HepG2 (cell line): Measurements from ENCODE around the gene SSNA1. TPM values are rescaled to one million over a fixed set of nuclear protein-coding genes. Genes with fewer than 3 reads are reported as not detected.

ENCODE experiments used
- AFF4 ChIP-seq: sonication (generic); formaldehyde crosslinking; IDR thresholded peaks from 2 replicates; pipeline ENCODE4 v1.4.0; 2020; ENCODE audit warnings: missing genetic modification reagents
- ARID4A ChIP-seq: sonication (generic); formaldehyde crosslinking; IDR thresholded peaks from 2 replicates; pipeline ENCODE4 v1.5.0; 2020; ENCODE audit warnings: mild to moderate bottlenecking, missing genetic modification reagents, borderline replicate concordance
- POLR2AphosphoS2 ChIP-seq: IDR thresholded peaks from 2 replicates; pipeline ENCODE4 v1.6.1; 2011; ENCODE audit warnings: low read depth, low read length, improper control_type of control experiment
- ZBTB39 ChIP-seq: sonication (generic); formaldehyde crosslinking; IDR thresholded peaks from 2 replicates; pipeline ENCODE4 v1.5.0; 2020; ENCODE audit warnings: missing genetic modification reagents
- ZFP36L2 ChIP-seq: sonication (generic); formaldehyde crosslinking; IDR thresholded peaks from 2 replicates; pipeline ENCODE4 v1.4.0; 2020; ENCODE audit warnings: missing genetic modification reagents
- ZNF143 ChIP-seq: sonication (generic); formaldehyde crosslinking; IDR thresholded peaks from 2 replicates; pipeline ENCODE4 v1.4.0; 2020; ENCODE audit warnings: missing genetic modification reagents
- ZNF224 ChIP-seq: sonication (generic); formaldehyde crosslinking; IDR thresholded peaks from 2 replicates; pipeline ENCODE4 v1.5.0; 2020; ENCODE audit warnings: mild to moderate bottlenecking, missing genetic modification reagents
- ZNF280D ChIP-seq: sonication (generic); formaldehyde crosslinking; IDR thresholded peaks from 2 replicates; pipeline ENCODE4 v1.5.1; 2020; ENCODE audit warnings: mild to moderate bottlenecking, missing genetic modification reagents
- ZNF34 ChIP-seq: sonication (generic); formaldehyde crosslinking; IDR thresholded peaks from 2 replicates; pipeline ENCODE4 v1.4.0; 2020; ENCODE audit warnings: mild to moderate bottlenecking, missing genetic modification reagents, borderline replicate concordance
- ZNF850 ChIP-seq: sonication (generic); formaldehyde crosslinking; conservative IDR thresholded peaks from 2 replicates; pipeline ENCODE4 v1.9.0; 2021; ENCODE audit warnings: mild to moderate bottlenecking, missing genetic modification reagents
- polyA plus RNA-seq, 8 experiments: library from polyadenylated mRNA; depleted of rRNA in 3 of 8; stranded (reverse) in 7 of 8; unstranded in 1 of 8; fragments of >200 nt; fragmentation: Illumina TruSeq in 4 of 8; extraction: Trizol in 4 of 8; gene quantifications; 2 replicates each; pipeline versions ENCODE4 v1.2.1 to v1.2.3, GENCODE V29; 2011 to 2016; ENCODE audit warnings: low read depth in 4 of 8, missing spikeins in 1 of 8, mixed read lengths in 1 of 8; ENCODE audit not compliant: insufficient read depth in 1 of 8
- total RNA-seq, 5 experiments: library from RNA; depleted of rRNA; stranded (reverse); fragments of >200 nt; fragmentation: Illumina TruSeq; extraction: Trizol; gene quantifications; 2 replicates each; pipeline ENCODE4 v1.2.3, GENCODE V29; 2016; ENCODE audit warnings: low read depth in 1 of 5

SSNA1 gene
- total and polyA plus RNA-seq, 2 of the 13 experiments (the other 11 are each of a cell fraction or from before 2014, with no cell fraction given), result 35.9 to 49.4 TPM

- TF ChIP-seq ARID4A (peak; percentile 85; the same call in 1 of the 2 replicates), ZNF850 (CRISPR knock-in tag) (no peak), POLR2AphosphoS2 (no peak), ZFP36L2 (CRISPR knock-in tag) (no peak), ZNF143 (CRISPR knock-in tag) (0 out of 2 replicates have a peak, but pooled peaks have one; percentile 10), ZBTB39 (CRISPR knock-in tag) (peak; percentile 36; the same call in 1 of the 2 replicates), ZNF34 (CRISPR knock-in tag) (no peak), ZNF280D (CRISPR knock-in tag) (peak; percentile 80), ZNF224 (CRISPR knock-in tag) (no peak; the same call in 1 of the 2 replicates), AFF4 (CRISPR knock-in tag) (no peak; the same call in 1 of the 2 replicates)
Observed at GRCh38 chr9:137236238-137236935, 47.9 kb downstream of the SSNA1 start (continued).
